Suppressor macrophage (primary cell): ENCODE results near the gene WWP2.

Experiments used
- DNase-seq, 4 experiments: peaks; one replicate each; pipeline ENCODE4 v3.0.0-alpha.2; 2020 to 2022

Gene WWP2

GRCh38 chr16:69890892-69891282 lies 128.8 kb downstream of the WWP2 start:
- DNase-seq: no peak

- DNase-seq: no peak
These were observed 130.2 kb downstream of the WWP2 start for GRCh38 chr16:69892378-69892777.

GRCh38 chr16:69893106-69893505 lies 131.0 kb downstream of the WWP2 start:
- no peak for DNase-seq

GRCh38 chr16:69894676-69895075 lies 132.5 kb downstream of the WWP2 start:
- no peak for DNase-seq

- no peak for DNase-seq
These were observed 141.8 kb downstream of the WWP2 start for GRCh38 chr16:69903865-69904415.

- DNase-seq: no peak
These were observed 142.5 kb downstream of the WWP2 start for GRCh38 chr16:69904495-69905170.

- DNase-seq: no peak
These were observed 143.0 kb downstream of the WWP2 start for GRCh38 chr16:69905171-69905555.

GRCh38 chr16:69906838-69907401 lies 144.8 kb downstream of the WWP2 start:
- no peak for DNase-seq

- no peak for DNase-seq
These were observed 146.9 kb downstream of the WWP2 start for GRCh38 chr16:69909043-69909442.

GRCh38 chr16:69909760-69910159 lies 147.6 kb downstream of the WWP2 start:
- no peak for DNase-seq

GRCh38 chr16:69910964-69911363 lies 148.8 kb downstream of the WWP2 start:
- DNase-seq: no peak

GRCh38 chr16:69916462-69916861 lies 154.3 kb downstream of the WWP2 start:
- DNase-seq: no peak

GRCh38 chr16:69917311-69917710 lies 155.2 kb downstream of the WWP2 start:
- DNase-seq: no peak

- no peak for DNase-seq
These were observed 155.6 kb downstream of the WWP2 start for GRCh38 chr16:69917739-69918138.

GRCh38 chr16:69918241-69918640 lies 156.1 kb downstream of the WWP2 start:
- no peak for DNase-seq

- no peak for DNase-seq
These were observed 159.0 kb downstream of the WWP2 start for GRCh38 chr16:69921127-69921526.

GRCh38 chr16:69922200-69922599 lies 160.1 kb downstream of the WWP2 start:
- no peak for DNase-seq

GRCh38 chr16:69924041-69924775 lies 162.1 kb downstream of the WWP2 start:
- DNase-seq: no peak

- DNase-seq: no peak
These were observed 162.7 kb downstream of the WWP2 start for GRCh38 chr16:69924777-69925191.

- DNase-seq: no peak
These were observed 163.2 kb downstream of the WWP2 start for GRCh38 chr16:69925311-69925710.

GRCh38 chr16:69926241-69926640 lies 164.1 kb downstream of the WWP2 start:
- DNase-seq: no peak

- no peak for DNase-seq
These were observed 165.1 kb downstream of the WWP2 start for GRCh38 chr16:69927056-69927757.

- DNase-seq: no peak
These were observed 166.8 kb downstream of the WWP2 start for GRCh38 chr16:69928856-69929400.
